K562 (cell line): ENCODE measurements around the gene ZDHHC11B. TPM values are rescaled to one million over a fixed set of nuclear protein-coding genes. Genes with fewer than 3 reads are reported as not detected.
"Not testable (repeated sequence)": the region's sequence is repeated elsewhere in the genome, so short reads cannot be mapped to it uniquely, and the experiment has no call there.

ENCODE experiments used
- ATAC-seq: fragments of 200-7000 bp; cut with Tn5 transposase; 3 replicates; pipeline ENCODE4 v1.9.1; 2020; ENCODE audit warnings: moderate library complexity
- BruUV-seq: library from RNA; stranded (reverse); fragments of 400-500 nt; replicated peaks from 2 replicates; lab custom pipeline; 2021; lab: Mats Ljungman, UMichigan
- CTCF ChIA-PET: fragments of 300-600 bp; formaldehyde crosslinking; extraction: SDS; loops from one replicate; lab custom pipeline; 2021; ENCODE audit warnings: low intra/inter-chr PET ratio; lab: Yijun Ruan, JAX
- POLR2A ChIA-PET: fragments of 300-600, 350-650 bp; sonication (Branson Sonifier 250); formaldehyde crosslinking; extraction: SDS; loops from one replicate; lab custom pipeline; 2021; ENCODE audit warnings: antibody characterized with exemption, inconsistent platforms; lab: Yijun Ruan, JAX
- DNase-seq, 4 experiments: peaks; one replicate each; pipeline versions ENCODE4 v3.0.0 to v3.0.0-alpha.2; 2011 to 2018; ENCODE audit warnings: low spot score in 3 of 4, mixed read lengths in 3 of 4; ENCODE audit errors: extremely low read depth in 1 of 4
- FAIRE-seq: peaks from 2 replicates; lab custom pipeline; 2011; peaks lifted over from hg19 to GRCh38; lab: Jason Lieb, UNC
- H2AFZ ChIP-seq: 2 replicates; pipeline ENCODE4 v1.6.0; 2011; ENCODE audit warnings: low read depth, low read length, control low read depth, inconsistent platforms
- H3K27ac ChIP-seq: fragments of 200-600 bp; 3 replicates; pipeline ENCODE4 v1.8.0; 2011; ENCODE audit warnings: low read depth, mild to moderate bottlenecking, control low read depth, inconsistent platforms, low read length, moderate library complexity, mixed read lengths; ENCODE audit errors: extremely low read depth
- H3K27me3 ChIP-seq, 2 experiments: fragments of 300-600 bp in 1 of 2; 2 replicates in 1 of 2; 3 replicates in 1 of 2; pipeline versions ENCODE4 v1.6.0 to v1.8.0; 2011; ENCODE audit warnings: inconsistent platforms in 2 of 2, low read length in 2 of 2, mild to moderate bottlenecking in 1 of 2, mixed read lengths in 1 of 2, moderate library complexity in 1 of 2; ENCODE audit not compliant: control insufficient read depth in 2 of 2, insufficient read depth in 2 of 2
- H3K36me3 ChIP-seq: fragments of 300-600 bp; 3 replicates; pipeline ENCODE4 v1.8.0; 2011; ENCODE audit warnings: mild to moderate bottlenecking, low read length, inconsistent platforms; ENCODE audit not compliant: control insufficient read depth, insufficient read depth
- H3K4me1 ChIP-seq, 2 experiments: fragments of 200-600 bp in 1 of 2; replicated peaks in 1 of 2; 2 replicates in 1 of 2; 3 replicates in 1 of 2; pipeline versions ENCODE4 v1.5.1 to v1.8.0; 2011; ENCODE audit warnings: inconsistent platforms in 2 of 2, low read length in 2 of 2, mild to moderate bottlenecking in 1 of 2, mixed read lengths in 1 of 2, moderate library complexity in 1 of 2; ENCODE audit not compliant: control insufficient read depth in 2 of 2, insufficient read depth in 2 of 2
- H3K4me2 ChIP-seq: 2 replicates; pipeline ENCODE4 v1.6.1; 2011; ENCODE audit warnings: low read length, control low read depth, inconsistent platforms, mixed read lengths; ENCODE audit not compliant: insufficient read depth
- H3K4me3 ChIP-seq: fragments of 200-600 bp; sonication (generic), shearing (Covaris generic); 2 replicates; pipeline ENCODE4 v1.5.1; 2016; ENCODE audit warnings: control low read depth, inconsistent platforms
- H3K79me2 ChIP-seq: fragments of 200-600 bp; 3 replicates; pipeline ENCODE4 v1.8.0; 2011; ENCODE audit warnings: low read length, inconsistent platforms; ENCODE audit not compliant: control insufficient read depth, insufficient read depth
- H3K9ac ChIP-seq, 2 experiments: 2 replicates each; pipeline versions ENCODE4 v1.6.0 to v1.6.1; 2011; ENCODE audit warnings: low read depth in 2 of 2, low read length in 2 of 2, control low read depth in 1 of 2, inconsistent platforms in 1 of 2, mild to moderate bottlenecking in 1 of 2, mixed read lengths in 1 of 2; ENCODE audit not compliant: insufficient read depth in 1 of 2
- H3K9me1 ChIP-seq: one replicate; pipeline ENCODE4 v1.6.0; 2011; ENCODE audit warnings: inconsistent platforms, mild to moderate bottlenecking, low read length, moderate library complexity; ENCODE audit not compliant: control insufficient read depth, insufficient read depth
- H3K9me3 ChIP-seq: replicated peaks from 2 replicates; pipeline ENCODE4 v1.5.1; 2011; ENCODE audit warnings: low read depth, low read length, inconsistent platforms; ENCODE audit not compliant: control insufficient read depth, insufficient read depth
- H4K20me1 ChIP-seq: replicated peaks from 2 replicates; pipeline ENCODE4 v1.6.1; 2011; ENCODE audit warnings: low read length, inconsistent platforms, mixed read lengths; ENCODE audit not compliant: control insufficient read depth, insufficient read depth
- BRCA1 ChIP-seq, 2 experiments: fragments of 450-650 bp in 1 of 2; sonication (generic) in 1 of 2; formaldehyde crosslinking in 1 of 2; IDR thresholded peaks; 2 replicates each; pipeline versions ENCODE4 v1.5.0 to v1.6.1; 2017 to 2020; ENCODE audit warnings: mild to moderate bottlenecking in 1 of 2, missing genetic modification reagents in 1 of 2
- MCM7 ChIP-seq, 2 experiments: fragments of 450-650 bp; IDR thresholded peaks; 2 replicates each; pipeline ENCODE4 v1.6.1; 2016 to 2018
- MTF1 ChIP-seq: fragments of 250-450 bp; sonication (Bioruptor Pico); IDR thresholded peaks from 2 replicates; pipeline ENCODE4 v1.9.0; 2021; ENCODE audit warnings: moderate library complexity, mild to moderate bottlenecking, inconsistent platforms, borderline replicate concordance
- NFIC ChIP-seq: fragments of 450-650 bp; IDR thresholded peaks from 2 replicates; pipeline ENCODE4 v1.6.1; 2017; ENCODE audit warnings: mild to moderate bottlenecking, inconsistent platforms
- NR2F6 ChIP-seq: fragments of 450-650 bp; formaldehyde crosslinking; IDR thresholded peaks from 2 replicates; pipeline ENCODE4 v1.4.0; 2020; ENCODE audit warnings: mild to moderate bottlenecking
- RBFOX2 ChIP-seq: fragments of 200-400 bp; formaldehyde crosslinking; IDR thresholded peaks from 2 replicates; pipeline ENCODE4 v1.6.1; 2017; ENCODE audit warnings: low read depth, mild to moderate bottlenecking, low read length, moderate library complexity
- ZNF197 ChIP-seq: fragments of 200-800 bp; sonication (Bioruptor generic); IDR thresholded peaks from 2 replicates; pipeline ENCODE4 v1.6.1; 2016; ENCODE audit warnings: low read depth, missing genetic modification characterization, missing compliant biosample characterization
- ZNF518B ChIP-seq: fragments of 250-450 bp; sonication (Bioruptor Pico); IDR thresholded peaks from 2 replicates; pipeline ENCODE4 v1.5.0; 2021; ENCODE audit warnings: mild to moderate bottlenecking, moderate library complexity
- ZNF57 ChIP-seq: fragments of 450-650 bp; formaldehyde crosslinking; IDR thresholded peaks from 2 replicates; pipeline ENCODE4 v1.4.0; 2020; ENCODE audit warnings: mild to moderate bottlenecking, moderate library complexity
- ZNF785 ChIP-seq: fragments of 250-450 bp; sonication (Bioruptor Pico); IDR thresholded peaks from 2 replicates; pipeline ENCODE4 v1.4.0; 2020; ENCODE audit warnings: mild to moderate bottlenecking
- WGBS: fragments of 100-300 bp; shearing (Covaris generic); methylation state at CpG from one replicate; pipeline ENCODE4 v1.1.6; 2016; ENCODE audit warnings: low coverage, mixed read lengths; ENCODE audit not compliant: insufficient coverage; ENCODE audit errors: missing lambda C conversion rate; 5-methylcytosine and 5-hydroxymethylcytosine counted together
- in situ Hi-C: fragments of 300-500 bp; cut with MboI; formaldehyde crosslinking; loops from 4 replicates; pipeline ENCODE4 v1.15.0; 2018; ENCODE audit warnings: inconsistent platforms, mixed read lengths
- intact Hi-C: fragments of 100-400 bp; cut with micrococcal nuclease; formaldehyde crosslinking; loops from 2 replicates; pipeline ENCODE4 v1.14.2; 2022
- polyA plus RNA-seq, 8 experiments: library from polyadenylated mRNA; depleted of rRNA in 4 of 8; stranded (reverse) in 5 of 8; unstranded in 3 of 8; fragments of >200 nt; fragmentation: Nextera tagmentation in 2 of 8; fragmentation: Illumina TruSeq in 1 of 8; extraction: Ambion mirVana in 2 of 8; extraction: Trizol in 1 of 8; gene quantifications; 2 replicates each; pipeline versions ENCODE4 v1.2.1 to v1.2.3, GENCODE V29; 2011 to 2014; ENCODE audit warnings: inconsistent platforms in 1 of 8, missing spikeins in 1 of 8
- total RNA-seq, 7 experiments: library from RNA; depleted of rRNA in 6 of 7; stranded (reverse); fragments of >200 nt in 6 of 7; fragmentation: Illumina TruSeq in 2 of 7; extraction: Trizol in 2 of 7; gene quantifications; 2 replicates each; pipeline versions ENCODE4 v1.2.1 to v1.2.3, GENCODE V29; 2011 to 2021; ENCODE audit warnings: low replicate concordance in 1 of 7

The ZDHHC11B gene
- total and polyA plus RNA-seq, 9 of the 15 experiments (the other 6 are each of a cell fraction or from before 2014, with no cell fraction given) = 0.03 to 0.23 (median 0.15) TPM; not detected in 3

- no peak for TF ChIP-seq ZNF518B (CRISPR knock-in tag)
- TF ChIP-seq MCM7 (IDR thresholded peaks at IDR 0.05) = no peak
- TF ChIP-seq NR2F6 = no peak
- TF ChIP-seq ZNF57 (CRISPR knock-in tag) = no peak
- TF ChIP-seq MTF1 (CRISPR knock-in tag) = no peak
- TF ChIP-seq RBFOX2 = no peak
- TF ChIP-seq BRCA1 (IDR thresholded peaks at IDR 0.05) = no peak
- TF ChIP-seq BRCA1 (CRISPR knock-in tag; IDR thresholded peaks at IDR 0.05) = no peak
- no peak for TF ChIP-seq ZNF197 (CRISPR knock-in tag)
- TF ChIP-seq NFIC = no peak
- no peak for TF ChIP-seq ZNF785
Observed at GRCh38 chr5:763397-763796, 21.1 kb downstream of the ZDHHC11B start (continued).

GRCh38 chr5:762996-763395 lies 21.5 kb downstream of the ZDHHC11B start:
- H3K9me1 ChIP-seq, H3K27ac ChIP-seq, H3K9me3 ChIP-seq, intact Hi-C loops, POLR2A ChIA-PET, FAIRE-seq, H3K9ac ChIP-seq, DNase-seq, H3K4me2 ChIP-seq, in situ Hi-C loops, ATAC-seq, H3K79me2 ChIP-seq, CTCF ChIA-PET, H3K36me3 ChIP-seq, H2AFZ ChIP-seq, BruUV-seq, H3K4me3 ChIP-seq: not testable (repeated sequence)
- Histone ChIP-seq H3K27me3 (peaks cover 26 to 72% of the 10 kb centered on the region in 2 experiments; a peak in 4 of 5 replicates), H3K4me1 (peaks cover 0 to 34% of the 10 kb centered on the region in 2 experiments; a peak in 2 of 5 replicates), H4K20me1 (peaks cover 14% of the 10 kb centered on the region)
- WGBS = 1% methylated on average over 7 of the region's 8 CpGs
